SK-N-SH treated with all-trans-retinoic acid at 6 μM for 48 hours (cell line): Measurements from ENCODE around the gene FCAMR.

ENCODE experiments used
- ATAC-seq: fragments of 200-7000 bp; cut with Tn5 transposase; 3 replicates; pipeline ENCODE4 v1.9.1; 2020; ENCODE audit warnings: mild to moderate bottlenecking, moderate library complexity
- ARNTL ChIP-seq: fragments of 450-650 bp; formaldehyde crosslinking; IDR thresholded peaks from 2 replicates; pipeline ENCODE4 v1.5.0; 2020; ENCODE audit warnings: low read depth, mild to moderate bottlenecking, moderate library complexity, borderline replicate concordance
- BACH2 ChIP-seq: fragments of 250-450 bp; sonication (Bioruptor Pico); IDR thresholded peaks from 2 replicates; pipeline ENCODE4 v1.9.0; 2021; ENCODE audit warnings: mild to moderate bottlenecking, borderline replicate concordance
- CSDC2 ChIP-seq: fragments of 250-450 bp; sonication (Bioruptor Pico); IDR thresholded peaks from 2 replicates; pipeline ENCODE4 v1.5.0; 2020; ENCODE audit warnings: mild to moderate bottlenecking, moderate library complexity
- ESRRG ChIP-seq: fragments of 250-450 bp; sonication (Bioruptor Pico); IDR thresholded peaks from 2 replicates; pipeline ENCODE4 v1.6.1; 2021; ENCODE audit warnings: mild to moderate bottlenecking
- GLIS3 ChIP-seq: fragments of 250-450 bp; sonication (Bioruptor Pico); IDR thresholded peaks from 2 replicates; pipeline ENCODE4 v1.5.0; 2020; ENCODE audit warnings: mild to moderate bottlenecking, moderate library complexity
- ISL1 ChIP-seq: fragments of 250-450 bp; sonication (Bioruptor Pico); IDR thresholded peaks from 2 replicates; pipeline ENCODE4 v2.1.2; 2022; ENCODE audit warnings: mild to moderate bottlenecking, moderate library complexity
- OSR1 ChIP-seq: fragments of 250-450 bp; sonication (Bioruptor Pico); IDR thresholded peaks from 2 replicates; pipeline ENCODE4 v1.8.0; 2022; ENCODE audit warnings: moderate library complexity, mild to moderate bottlenecking, inconsistent platforms
- RARB ChIP-seq: fragments of 250-450 bp; sonication (Bioruptor Pico); IDR thresholded peaks from 2 replicates; pipeline ENCODE4 v1.8.0; 2021; ENCODE audit warnings: mild to moderate bottlenecking, moderate library complexity
- TCF4 ChIP-seq: fragments of 250-450 bp; sonication (Bioruptor Pico); IDR thresholded peaks from 2 replicates; pipeline ENCODE4 v1.8.0; 2021; ENCODE audit warnings: mild to moderate bottlenecking, moderate library complexity, borderline replicate concordance
- ZC3H10 ChIP-seq: fragments of 250-450 bp; sonication (Bioruptor Pico); IDR thresholded peaks from 2 replicates; pipeline ENCODE4 v1.5.1; 2021; ENCODE audit warnings: mild to moderate bottlenecking, moderate library complexity
- ZFP3 ChIP-seq: fragments of 250-450 bp; sonication (Bioruptor Pico); IDR thresholded peaks from 2 replicates; pipeline ENCODE4 v1.5.0; 2020; ENCODE audit warnings: mild to moderate bottlenecking, moderate library complexity
- ZFP30 ChIP-seq: fragments of 450-650 bp; formaldehyde crosslinking; IDR thresholded peaks from 2 replicates; pipeline ENCODE4 v1.5.0; 2022; ENCODE audit warnings: mild to moderate bottlenecking, moderate library complexity
- ZNF565 ChIP-seq: fragments of 450-650 bp; formaldehyde crosslinking; conservative IDR thresholded peaks from 2 replicates; pipeline ENCODE4 v1.5.0; 2020; ENCODE audit warnings: low read depth, mild to moderate bottlenecking, moderate library complexity
- ZNF70 ChIP-seq: fragments of 450-650 bp; formaldehyde crosslinking; IDR thresholded peaks from 2 replicates; pipeline ENCODE4 v1.5.0; 2020; ENCODE audit warnings: mild to moderate bottlenecking, moderate library complexity
- ZNF8 ChIP-seq: fragments of 450-650 bp; formaldehyde crosslinking; IDR thresholded peaks from 2 replicates; pipeline ENCODE4 v1.5.0; 2020; ENCODE audit warnings: mild to moderate bottlenecking, moderate library complexity
- TF ChIP-seq, protein P1 (sequence below): fragments of 250-450 bp; sonication (Bioruptor Pico); IDR thresholded peaks from 2 replicates; pipeline ENCODE4 v1.8.0; 2021; ENCODE audit warnings: low read depth, mild to moderate bottlenecking, moderate library complexity, borderline replicate concordance
- TF ChIP-seq, protein P2 (sequence below): fragments of 250-450 bp; sonication (Bioruptor Pico); IDR thresholded peaks from 2 replicates; pipeline ENCODE4 v1.8.0; 2020; ENCODE audit warnings: mild to moderate bottlenecking, moderate library complexity, borderline replicate concordance
- TF ChIP-seq, protein P3 (sequence below): fragments of 250-450 bp; sonication (Bioruptor Pico); IDR thresholded peaks from 2 replicates; pipeline ENCODE4 v1.5.0; 2020; ENCODE audit warnings: mild to moderate bottlenecking, moderate library complexity
- TF ChIP-seq, protein P4 (sequence below): fragments of 250-450 bp; sonication (Bioruptor Pico); IDR thresholded peaks from 2 replicates; pipeline ENCODE4 v1.5.1; 2021; ENCODE audit warnings: mild to moderate bottlenecking, moderate library complexity
- TF ChIP-seq, protein P5 (sequence below): fragments of 250-450 bp; sonication (Bioruptor Pico); IDR thresholded peaks from 2 replicates; pipeline ENCODE4 v1.5.1; 2020; ENCODE audit warnings: low read depth, mild to moderate bottlenecking, moderate library complexity

FCAMR gene

DNA sequence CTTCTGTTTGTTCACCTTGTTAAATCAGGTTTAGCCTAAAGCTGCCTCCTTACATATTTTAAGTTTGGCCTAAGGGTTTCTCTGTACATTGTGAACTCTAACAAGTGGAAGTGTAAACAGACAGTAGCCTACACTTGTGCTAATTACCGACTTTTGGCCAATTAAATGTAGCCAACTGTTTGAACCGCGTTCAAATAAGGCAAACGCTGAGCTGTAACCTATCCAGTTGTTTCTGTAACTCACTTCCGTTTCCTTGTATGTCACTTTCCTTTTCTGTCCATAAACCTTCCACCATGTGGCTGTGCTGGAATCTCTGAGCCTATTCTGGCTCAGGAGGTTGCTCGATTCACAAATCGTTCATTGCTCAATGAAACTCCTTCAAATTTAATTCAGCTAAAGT is 8.0 kb upstream of the FCAMR start:
- TF ChIP-seq ESRRG, result no peak
- no peak for TF ChIP-seq CSDC2 (CRISPR knock-in tag)
- TF ChIP-seq ZNF565, result no peak
- TF ChIP-seq GLIS3 (CRISPR knock-in tag), result no peak
- TF ChIP-seq ZFP30 (CRISPR knock-in tag), result no peak
- no peak for TF ChIP-seq ZC3H10 (CRISPR knock-in tag)
- TF ChIP-seq ZNF70, result no peak
- TF ChIP-seq, protein P1, sequence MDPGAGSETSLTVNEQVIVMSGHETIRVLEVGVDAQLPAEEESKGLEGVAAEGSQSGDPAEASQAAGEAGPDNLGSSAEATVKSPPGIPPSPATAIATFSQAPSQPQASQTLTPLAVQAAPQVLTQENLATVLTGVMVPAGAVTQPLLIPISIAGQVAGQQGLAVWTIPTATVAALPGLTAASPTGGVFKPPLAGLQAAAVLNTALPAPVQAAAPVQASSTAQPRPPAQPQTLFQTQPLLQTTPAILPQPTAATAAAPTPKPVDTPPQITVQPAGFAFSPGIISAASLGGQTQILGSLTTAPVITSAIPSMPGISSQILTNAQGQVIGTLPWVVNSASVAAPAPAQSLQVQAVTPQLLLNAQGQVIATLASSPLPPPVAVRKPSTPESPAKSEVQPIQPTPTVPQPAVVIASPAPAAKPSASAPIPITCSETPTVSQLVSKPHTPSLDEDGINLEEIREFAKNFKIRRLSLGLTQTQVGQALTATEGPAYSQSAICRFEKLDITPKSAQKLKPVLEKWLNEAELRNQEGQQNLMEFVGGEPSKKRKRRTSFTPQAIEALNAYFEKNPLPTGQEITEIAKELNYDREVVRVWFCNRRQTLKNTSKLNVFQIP (CRISPR knock-in tag), result no peak
- TF ChIP-seq, protein P2, sequence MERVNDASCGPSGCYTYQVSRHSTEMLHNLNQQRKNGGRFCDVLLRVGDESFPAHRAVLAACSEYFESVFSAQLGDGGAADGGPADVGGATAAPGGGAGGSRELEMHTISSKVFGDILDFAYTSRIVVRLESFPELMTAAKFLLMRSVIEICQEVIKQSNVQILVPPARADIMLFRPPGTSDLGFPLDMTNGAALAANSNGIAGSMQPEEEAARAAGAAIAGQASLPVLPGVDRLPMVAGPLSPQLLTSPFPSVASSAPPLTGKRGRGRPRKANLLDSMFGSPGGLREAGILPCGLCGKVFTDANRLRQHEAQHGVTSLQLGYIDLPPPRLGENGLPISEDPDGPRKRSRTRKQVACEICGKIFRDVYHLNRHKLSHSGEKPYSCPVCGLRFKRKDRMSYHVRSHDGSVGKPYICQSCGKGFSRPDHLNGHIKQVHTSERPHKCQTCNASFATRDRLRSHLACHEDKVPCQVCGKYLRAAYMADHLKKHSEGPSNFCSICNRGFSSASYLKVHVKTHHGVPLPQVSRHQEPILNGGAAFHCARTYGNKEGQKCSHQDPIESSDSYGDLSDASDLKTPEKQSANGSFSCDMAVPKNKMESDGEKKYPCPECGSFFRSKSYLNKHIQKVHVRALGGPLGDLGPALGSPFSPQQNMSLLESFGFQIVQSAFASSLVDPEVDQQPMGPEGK (CRISPR knock-in tag), result no peak
- TF ChIP-seq ARNTL, result no peak
- TF ChIP-seq RARB, result no peak
- TF ChIP-seq OSR1, result no peak
- ATAC-seq, result no peak

DNA sequence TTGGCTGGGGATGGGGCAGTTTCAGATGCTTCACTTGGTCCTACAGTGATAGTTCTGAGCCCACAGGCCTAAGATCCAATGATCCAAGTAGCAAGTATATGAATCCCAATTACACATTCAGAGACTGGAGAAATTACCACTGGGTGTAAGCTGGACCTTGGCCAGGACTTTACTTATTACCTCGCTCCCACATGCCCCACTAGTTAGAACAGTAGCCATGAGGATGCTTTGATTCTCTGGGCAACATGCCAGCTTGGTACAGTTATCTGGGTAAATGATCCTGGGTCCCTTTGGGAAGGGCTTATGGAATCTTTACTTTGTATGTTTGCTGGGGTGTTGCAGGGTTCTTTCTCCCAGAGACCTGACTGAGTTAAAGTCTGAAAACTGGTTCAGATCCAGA is 5.0 kb upstream of the FCAMR start:
- TF ChIP-seq GLIS3 (CRISPR knock-in tag) (no peak), CSDC2 (CRISPR knock-in tag) (no peak), ESRRG (no peak), BACH2 (CRISPR knock-in tag) (no peak), OSR1 (no peak), ZC3H10 (CRISPR knock-in tag) (no peak), ARNTL (no peak), RARB (no peak), ZFP3 (CRISPR knock-in tag) (no peak), ZNF70 (no peak)
- TF ChIP-seq, protein P3, sequence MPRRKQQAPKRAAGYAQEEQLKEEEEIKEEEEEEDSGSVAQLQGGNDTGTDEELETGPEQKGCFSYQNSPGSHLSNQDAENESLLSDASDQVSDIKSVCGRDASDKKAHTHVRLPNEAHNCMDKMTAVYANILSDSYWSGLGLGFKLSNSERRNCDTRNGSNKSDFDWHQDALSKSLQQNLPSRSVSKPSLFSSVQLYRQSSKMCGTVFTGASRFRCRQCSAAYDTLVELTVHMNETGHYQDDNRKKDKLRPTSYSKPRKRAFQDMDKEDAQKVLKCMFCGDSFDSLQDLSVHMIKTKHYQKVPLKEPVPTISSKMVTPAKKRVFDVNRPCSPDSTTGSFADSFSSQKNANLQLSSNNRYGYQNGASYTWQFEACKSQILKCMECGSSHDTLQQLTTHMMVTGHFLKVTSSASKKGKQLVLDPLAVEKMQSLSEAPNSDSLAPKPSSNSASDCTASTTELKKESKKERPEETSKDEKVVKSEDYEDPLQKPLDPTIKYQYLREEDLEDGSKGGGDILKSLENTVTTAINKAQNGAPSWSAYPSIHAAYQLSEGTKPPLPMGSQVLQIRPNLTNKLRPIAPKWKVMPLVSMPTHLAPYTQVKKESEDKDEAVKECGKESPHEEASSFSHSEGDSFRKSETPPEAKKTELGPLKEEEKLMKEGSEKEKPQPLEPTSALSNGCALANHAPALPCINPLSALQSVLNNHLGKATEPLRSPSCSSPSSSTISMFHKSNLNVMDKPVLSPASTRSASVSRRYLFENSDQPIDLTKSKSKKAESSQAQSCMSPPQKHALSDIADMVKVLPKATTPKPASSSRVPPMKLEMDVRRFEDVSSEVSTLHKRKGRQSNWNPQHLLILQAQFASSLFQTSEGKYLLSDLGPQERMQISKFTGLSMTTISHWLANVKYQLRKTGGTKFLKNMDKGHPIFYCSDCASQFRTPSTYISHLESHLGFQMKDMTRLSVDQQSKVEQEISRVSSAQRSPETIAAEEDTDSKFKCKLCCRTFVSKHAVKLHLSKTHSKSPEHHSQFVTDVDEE (CRISPR knock-in tag), result no peak
- TF ChIP-seq, protein P4, sequence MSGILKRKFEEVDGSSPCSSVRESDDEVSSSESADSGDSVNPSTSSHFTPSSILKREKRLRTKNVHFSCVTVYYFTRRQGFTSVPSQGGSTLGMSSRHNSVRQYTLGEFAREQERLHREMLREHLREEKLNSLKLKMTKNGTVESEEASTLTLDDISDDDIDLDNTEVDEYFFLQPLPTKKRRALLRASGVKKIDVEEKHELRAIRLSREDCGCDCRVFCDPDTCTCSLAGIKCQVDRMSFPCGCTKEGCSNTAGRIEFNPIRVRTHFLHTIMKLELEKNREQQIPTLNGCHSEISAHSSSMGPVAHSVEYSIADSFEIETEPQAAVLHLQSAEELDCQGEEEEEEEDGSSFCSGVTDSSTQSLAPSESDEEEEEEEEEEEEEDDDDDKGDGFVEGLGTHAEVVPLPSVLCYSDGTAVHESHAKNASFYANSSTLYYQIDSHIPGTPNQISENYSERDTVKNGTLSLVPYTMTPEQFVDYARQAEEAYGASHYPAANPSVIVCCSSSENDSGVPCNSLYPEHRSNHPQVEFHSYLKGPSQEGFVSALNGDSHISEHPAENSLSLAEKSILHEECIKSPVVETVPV (CRISPR knock-in tag), result no peak
- TF ChIP-seq, protein P5, sequence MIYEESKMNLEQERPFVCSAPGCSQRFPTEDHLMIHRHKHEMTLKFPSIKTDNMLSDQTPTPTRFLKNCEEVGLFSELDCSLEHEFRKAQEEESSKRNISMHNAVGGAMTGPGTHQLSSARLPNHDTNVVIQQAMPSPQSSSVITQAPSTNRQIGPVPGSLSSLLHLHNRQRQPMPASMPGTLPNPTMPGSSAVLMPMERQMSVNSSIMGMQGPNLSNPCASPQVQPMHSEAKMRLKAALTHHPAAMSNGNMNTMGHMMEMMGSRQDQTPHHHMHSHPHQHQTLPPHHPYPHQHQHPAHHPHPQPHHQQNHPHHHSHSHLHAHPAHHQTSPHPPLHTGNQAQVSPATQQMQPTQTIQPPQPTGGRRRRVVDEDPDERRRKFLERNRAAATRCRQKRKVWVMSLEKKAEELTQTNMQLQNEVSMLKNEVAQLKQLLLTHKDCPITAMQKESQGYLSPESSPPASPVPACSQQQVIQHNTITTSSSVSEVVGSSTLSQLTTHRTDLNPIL (CRISPR knock-in tag), result no peak
- ATAC-seq, result no peak

DNA sequence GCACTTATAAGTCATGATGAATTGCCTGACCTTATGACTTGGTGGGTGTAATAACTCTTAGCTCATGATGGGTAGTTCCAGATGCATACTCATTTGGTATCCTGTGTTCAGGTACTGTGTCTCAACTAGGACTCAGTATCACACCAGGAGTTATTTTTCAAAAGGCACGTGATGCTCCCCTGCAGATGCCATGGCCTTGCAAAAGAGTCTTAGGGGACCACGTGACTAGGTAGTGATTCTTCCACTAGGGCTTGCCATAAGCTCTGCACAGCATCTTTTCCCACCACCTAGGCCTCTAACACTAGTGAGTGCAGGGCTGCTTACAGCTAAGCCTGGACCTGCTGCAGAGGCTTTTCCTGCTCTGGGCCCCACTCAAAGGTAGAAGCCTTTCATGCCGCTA is 3.9 kb upstream of the FCAMR start:
- TF ChIP-seq, protein P3 (CRISPR knock-in tag), result no peak
- TF ChIP-seq RARB (no peak), ARNTL (no peak), CSDC2 (CRISPR knock-in tag) (no peak), TCF4 (CRISPR knock-in tag) (no peak), ZFP3 (CRISPR knock-in tag) (no peak), ZNF565 (no peak), ZNF8 (no peak), ISL1 (CRISPR knock-in tag) (no peak)
- TF ChIP-seq, protein P2 (CRISPR knock-in tag), result no peak
- ATAC-seq, result no peak
